ENCODE results near the gene RCOR1.

- no peak for TF ChIP-seq CTCF (IDR thresholded peaks at IDR 0.05; ENCODE audit: poor library complexity, severe bottlenecking)
- TF ChIP-seq POLR2AphosphoS5 (IDR thresholded peaks at IDR 0.05) = no peak
Observed at GRCh38 chr14:102736956-102737355, 144.5 kb downstream of the RCOR1 start.

Data from neural cell (in vitro differentiated cells).